Activated CD4-positive, alpha-beta T cell treated with anti-CD3 and anti-CD28 coated beads, Interleukin-2, amount 10 ng/mL, durations not matched to agents 24 days and 14 days (primary cell): ENCODE measurements around the gene CCDC85C. TPM values are rescaled to one million over a fixed set of nuclear protein-coding genes. Genes with fewer than 3 reads are reported as not detected.

Source experiments
- DNase-seq: peaks from one replicate; pipeline ENCODE4 v3.0.0; 2022
- H3K27ac Mint-ChIP-seq: one replicate; pipeline ENCODE4 v1.8.0; 2022; ENCODE audit warnings: mild to moderate bottlenecking, mixed read lengths
- H3K27me3 Mint-ChIP-seq: one replicate; pipeline ENCODE4 v1.8.0; 2022; ENCODE audit warnings: mixed read lengths
- H3K36me3 Mint-ChIP-seq: one replicate; pipeline ENCODE4 v1.8.0; 2022; ENCODE audit warnings: low read depth, mild to moderate bottlenecking, mixed read lengths
- H3K4me1 Mint-ChIP-seq: one replicate; pipeline ENCODE4 v1.8.0; 2021; ENCODE audit warnings: mixed read lengths
- H3K4me3 Mint-ChIP-seq: one replicate; pipeline ENCODE4 v1.8.0; 2022; ENCODE audit warnings: mild to moderate bottlenecking, moderate library complexity, mixed read lengths
- H3K9me3 Mint-ChIP-seq: one replicate; pipeline ENCODE4 v1.8.0; 2021; ENCODE audit warnings: mixed read lengths
- intact Hi-C: fragments of 100-400 bp; cut with micrococcal nuclease; formaldehyde crosslinking; loops from one replicate; pipeline ENCODE4 v1.15.1; 2023
- total RNA-seq: library from RNA; stranded (reverse); gene quantifications from 2 replicates; pipeline ENCODE4 v1.2.3, GENCODE V29; 2022

The CCDC85C gene
- total RNA-seq, 1 donor from 2014 or later: 6.7 TPM

GRCh38 chr14:99537399-99537798, 66.6 kb downstream of the CCDC85C start:
- Mint-ChIP-seq H3K27ac (no peak overlapping the region), H3K4me1 (no peaks in the 10 kb centered on the region), H3K9me3 (no peaks in the 10 kb centered on the region), H3K27me3 (no peaks in the 10 kb centered on the region), H3K4me3 (no peak overlapping the region), H3K36me3 (no peaks in the 10 kb centered on the region)
- no peak for DNase-seq
- intact Hi-C loops: no loop called here

- no peak overlapping the region for H3K4me3 Mint-ChIP-seq
- intact Hi-C loops: no loop called here
- no peaks in the 10 kb centered on the region for H3K27me3 Mint-ChIP-seq
- DNase-seq: no peak
- no peaks in the 10 kb centered on the region for H3K4me1 Mint-ChIP-seq
- no peaks in the 10 kb centered on the region for H3K36me3 Mint-ChIP-seq
- no peaks in the 10 kb centered on the region for H3K9me3 Mint-ChIP-seq
- no peak overlapping the region for H3K27ac Mint-ChIP-seq
Observed at GRCh38 chr14:99535908-99536778, 67.9 kb downstream of the CCDC85C start.

GRCh38 chr14:99535448-99535847, 68.6 kb downstream of the CCDC85C start:
- H3K36me3 Mint-ChIP-seq: no peaks in the 10 kb centered on the region
- DNase-seq: no peak
- H3K27ac Mint-ChIP-seq: no peak overlapping the region
- no peaks in the 10 kb centered on the region for H3K9me3 Mint-ChIP-seq
- no peaks in the 10 kb centered on the region for H3K4me1 Mint-ChIP-seq
- intact Hi-C loops: no loop called here
- no peak overlapping the region for H3K4me3 Mint-ChIP-seq
- H3K27me3 Mint-ChIP-seq: no peaks in the 10 kb centered on the region

- H3K27me3 Mint-ChIP-seq: no peaks in the 10 kb centered on the region
- no peaks in the 10 kb centered on the region for H3K4me1 Mint-ChIP-seq
- DNase-seq: no peak
- no peak overlapping the region for H3K27ac Mint-ChIP-seq
- no peak overlapping the region for H3K4me3 Mint-ChIP-seq
- H3K9me3 Mint-ChIP-seq: no peaks in the 10 kb centered on the region
- no peaks in the 10 kb centered on the region for H3K36me3 Mint-ChIP-seq
- intact Hi-C loops: no loop called here
Observed at GRCh38 chr14:99534863-99535262, 69.1 kb downstream of the CCDC85C start.

- H3K27me3 Mint-ChIP-seq: no peaks in the 10 kb centered on the region
- intact Hi-C loops: no loop called here
- H3K4me3 Mint-ChIP-seq: no peak overlapping the region
- H3K4me1 Mint-ChIP-seq: no peaks in the 10 kb centered on the region
- H3K36me3 Mint-ChIP-seq: no peaks in the 10 kb centered on the region
- H3K9me3 Mint-ChIP-seq: no peaks in the 10 kb centered on the region
- DNase-seq: no peak
- no peak overlapping the region for H3K27ac Mint-ChIP-seq
Observed at GRCh38 chr14:99534333-99534732, 69.7 kb downstream of the CCDC85C start.

GRCh38 chr14:99532310-99532709, 71.7 kb downstream of the CCDC85C start:
- no peaks in the 10 kb centered on the region for H3K27me3 Mint-ChIP-seq
- intact Hi-C loops: no loop called here
- no peak for DNase-seq
- H3K27ac Mint-ChIP-seq: no peak overlapping the region
- no peaks in the 10 kb centered on the region for H3K4me1 Mint-ChIP-seq
- H3K36me3 Mint-ChIP-seq: no peaks in the 10 kb centered on the region
- no peak overlapping the region for H3K4me3 Mint-ChIP-seq
- H3K9me3 Mint-ChIP-seq: no peaks in the 10 kb centered on the region

GRCh38 chr14:99531251-99532096, 72.5 kb downstream of the CCDC85C start:
- H3K36me3 Mint-ChIP-seq: no peaks in the 10 kb centered on the region
- no peaks in the 10 kb centered on the region for H3K9me3 Mint-ChIP-seq
- no peak overlapping the region for H3K4me3 Mint-ChIP-seq
- no peak for DNase-seq
- intact Hi-C loops: no loop called here
- H3K27me3 Mint-ChIP-seq: no peaks in the 10 kb centered on the region
- H3K4me1 Mint-ChIP-seq: no peaks in the 10 kb centered on the region
- no peak overlapping the region for H3K27ac Mint-ChIP-seq

GRCh38 chr14:99530407-99531155, 73.4 kb downstream of the CCDC85C start:
- no peak overlapping the region for H3K27ac Mint-ChIP-seq
- DNase-seq: no peak
- H3K9me3 Mint-ChIP-seq: no peaks in the 10 kb centered on the region
- H3K36me3 Mint-ChIP-seq: no peaks in the 10 kb centered on the region
- no peaks in the 10 kb centered on the region for H3K27me3 Mint-ChIP-seq
- intact Hi-C loops: no loop called here
- no peaks in the 10 kb centered on the region for H3K4me1 Mint-ChIP-seq
- no peak overlapping the region for H3K4me3 Mint-ChIP-seq

GRCh38 chr14:99529899-99530298, 74.1 kb downstream of the CCDC85C start:
- no peak for DNase-seq
- H3K9me3 Mint-ChIP-seq: no peaks in the 10 kb centered on the region
- peaks cover 4% of the 10 kb centered on the region for H3K4me1 Mint-ChIP-seq
- no peak overlapping the region for H3K4me3 Mint-ChIP-seq
- H3K27ac Mint-ChIP-seq: no peak overlapping the region
- intact Hi-C loops: no loop called here
- no peaks in the 10 kb centered on the region for H3K36me3 Mint-ChIP-seq
- no peaks in the 10 kb centered on the region for H3K27me3 Mint-ChIP-seq

GRCh38 chr14:99527427-99528076, 76.5 kb downstream of the CCDC85C start:
- no peaks in the 10 kb centered on the region for H3K36me3 Mint-ChIP-seq
- no peak for DNase-seq
- H3K9me3 Mint-ChIP-seq: no peaks in the 10 kb centered on the region
- intact Hi-C loops: no loop called here
- no peak overlapping the region for H3K27ac Mint-ChIP-seq
- H3K4me3 Mint-ChIP-seq: no peak overlapping the region
- peaks cover 6% of the 10 kb centered on the region for H3K4me1 Mint-ChIP-seq
- H3K27me3 Mint-ChIP-seq: no peaks in the 10 kb centered on the region

- H3K4me1 Mint-ChIP-seq: peaks cover 6% of the 10 kb centered on the region
- no peaks in the 10 kb centered on the region for H3K9me3 Mint-ChIP-seq
- intact Hi-C loops: no loop called here
Observed at GRCh38 chr14:99527026-99527425, 77.0 kb downstream of the CCDC85C start.

GRCh38 chr14:99525699-99526080, 78.3 kb downstream of the CCDC85C start:
- H3K9me3 Mint-ChIP-seq: no peaks in the 10 kb centered on the region
- DNase-seq: no peak

More at GRCh38 chr14:99527026-99527425, 77.0 kb downstream of the CCDC85C start:
- H3K4me3 Mint-ChIP-seq: no peak overlapping the region
- no peak overlapping the region for H3K27ac Mint-ChIP-seq
- no peak for DNase-seq
- no peaks in the 10 kb centered on the region for H3K36me3 Mint-ChIP-seq
- no peaks in the 10 kb centered on the region for H3K27me3 Mint-ChIP-seq

More at GRCh38 chr14:99525699-99526080, 78.3 kb downstream of the CCDC85C start:
- Mint-ChIP-seq H3K27me3 (no peaks in the 10 kb centered on the region), H3K4me3 (no peak overlapping the region), H3K36me3 (no peaks in the 10 kb centered on the region), H3K4me1 (peaks cover 6% of the 10 kb centered on the region), H3K27ac (no peak overlapping the region)
- intact Hi-C loops: no loop called here
